GM21717 (cell line): ENCODE measurements around the gene GALK1.

ENCODE experiments used
- ATAC-seq: cut with Tn5 transposase; IDR thresholded peaks from one replicate; pipeline ENCODE4 v1.9.1; 2021; ENCODE audit warnings: mild to moderate bottlenecking, moderate library complexity; ENCODE audit not compliant: unreplicated experiment

The GALK1 gene

DNA sequence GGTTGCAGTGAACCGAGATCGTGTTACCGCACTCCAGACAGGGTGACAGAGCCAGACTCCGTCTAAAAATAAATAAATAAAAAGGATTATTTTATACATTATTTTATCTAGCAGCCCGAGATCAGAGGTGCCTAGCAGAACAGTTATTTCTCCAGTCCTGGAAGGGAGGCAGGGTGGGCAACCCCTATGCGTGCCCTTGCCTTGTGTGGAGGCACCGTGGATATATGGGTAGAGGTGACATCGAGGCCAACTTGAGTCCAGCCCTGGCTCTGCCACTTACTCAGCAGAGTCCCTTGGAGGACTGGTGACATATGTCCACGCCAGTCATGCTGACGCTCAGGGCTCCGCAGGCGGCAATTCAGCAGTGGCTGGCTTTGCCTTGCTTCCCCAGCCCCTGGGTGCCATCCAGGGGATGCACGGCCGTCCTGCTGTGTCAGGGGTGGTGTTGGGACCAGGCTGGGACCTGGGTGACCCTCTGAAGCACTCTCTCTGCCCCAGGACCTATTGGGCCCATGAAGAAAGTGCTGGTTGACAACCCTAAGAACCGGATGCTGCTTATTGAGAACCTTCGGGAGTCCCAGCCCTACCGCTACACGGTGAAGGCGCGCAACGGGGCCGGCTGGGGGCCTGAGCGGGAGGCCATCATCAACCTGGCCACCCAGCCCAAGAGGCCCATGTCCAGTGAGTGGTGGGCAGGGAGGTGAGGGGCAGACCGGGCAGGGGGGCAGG lies 13.2 kb downstream of the GALK1 start:
- no peak for ATAC-seq

DNA sequence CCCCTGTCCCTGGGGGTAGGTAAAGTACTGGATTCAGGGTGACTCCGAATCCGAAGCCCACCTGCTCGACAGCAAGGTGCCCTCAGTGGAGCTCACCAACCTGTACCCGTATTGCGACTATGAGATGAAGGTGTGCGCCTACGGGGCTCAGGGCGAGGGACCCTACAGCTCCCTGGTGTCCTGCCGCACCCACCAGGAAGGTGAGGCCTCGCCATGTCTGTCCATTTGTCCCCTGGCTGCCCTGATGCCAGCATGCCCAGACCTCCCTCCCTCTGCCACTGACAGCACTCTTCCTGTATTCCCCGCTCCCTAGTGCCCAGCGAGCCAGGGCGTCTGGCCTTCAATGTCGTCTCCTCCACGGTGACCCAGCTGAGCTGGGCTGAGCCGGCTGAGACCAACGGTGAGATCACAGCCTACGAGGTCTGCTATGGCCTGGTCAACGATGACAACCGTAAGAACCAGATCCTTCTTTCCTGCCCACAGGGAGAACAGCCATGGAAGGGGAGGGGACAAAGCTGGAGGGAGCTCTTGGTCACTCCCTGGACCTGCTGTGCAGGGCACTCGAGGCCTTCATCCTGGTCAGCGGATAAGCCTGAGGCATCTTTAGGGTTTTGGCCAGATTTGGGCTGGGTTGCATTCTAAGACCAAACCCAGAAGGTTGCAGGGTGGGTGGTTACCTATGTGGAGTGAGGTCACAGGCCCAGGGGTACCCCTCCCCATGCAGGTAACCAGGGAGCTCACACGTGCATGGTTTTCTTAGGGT lies 14.2 kb downstream of the GALK1 start:
- ATAC-seq: no peak

- ATAC-seq: no peak
These were observed 15.2 kb downstream of the GALK1 start for GRCh38 chr17:75749545-75750389.

DNA sequence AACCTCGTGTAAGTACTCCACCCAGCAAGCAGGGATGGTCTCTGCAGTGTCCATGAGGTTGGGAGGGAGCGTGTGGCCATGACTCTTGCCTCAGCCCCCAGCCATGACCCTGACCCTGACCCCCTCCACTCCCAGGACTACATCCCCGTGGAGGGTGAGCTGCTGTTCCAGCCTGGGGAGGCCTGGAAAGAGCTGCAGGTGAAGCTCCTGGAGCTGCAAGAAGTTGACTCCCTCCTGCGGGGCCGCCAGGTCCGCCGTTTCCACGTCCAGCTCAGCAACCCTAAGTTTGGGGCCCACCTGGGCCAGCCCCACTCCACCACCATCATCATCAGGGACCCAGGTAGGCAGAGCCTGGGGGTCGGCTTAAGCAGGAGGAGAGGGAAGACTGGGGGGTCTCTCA lies 16.3 kb downstream of the GALK1 start:
- no peak for ATAC-seq

DNA sequence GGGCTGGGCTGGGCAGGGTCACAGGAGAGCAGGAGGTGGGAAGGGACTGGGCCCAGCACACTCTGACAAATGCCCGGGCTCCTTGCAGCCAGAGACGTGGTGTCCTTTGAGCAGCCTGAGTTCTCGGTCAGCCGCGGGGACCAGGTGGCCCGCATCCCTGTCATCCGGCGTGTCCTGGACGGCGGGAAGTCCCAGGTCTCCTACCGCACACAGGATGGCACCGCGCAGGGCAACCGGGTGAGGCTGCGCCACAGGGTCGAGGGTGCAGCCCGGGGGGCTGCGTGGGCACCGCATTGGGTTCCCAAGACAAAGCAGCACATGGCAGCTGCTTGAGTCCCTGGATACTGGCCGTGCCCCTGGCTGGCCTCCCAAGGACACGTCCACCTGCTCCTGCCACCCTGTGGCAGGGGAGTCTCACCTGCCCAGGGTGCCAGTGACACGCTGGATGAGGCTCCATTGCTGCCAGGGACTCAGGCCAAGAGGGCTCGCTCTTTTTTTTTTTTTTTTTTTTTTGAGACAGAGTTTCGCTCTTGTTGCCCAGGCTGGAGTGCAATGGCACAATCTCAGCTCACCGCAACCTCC lies 21.3 kb downstream of the GALK1 start:
- no peak for ATAC-seq

DNA sequence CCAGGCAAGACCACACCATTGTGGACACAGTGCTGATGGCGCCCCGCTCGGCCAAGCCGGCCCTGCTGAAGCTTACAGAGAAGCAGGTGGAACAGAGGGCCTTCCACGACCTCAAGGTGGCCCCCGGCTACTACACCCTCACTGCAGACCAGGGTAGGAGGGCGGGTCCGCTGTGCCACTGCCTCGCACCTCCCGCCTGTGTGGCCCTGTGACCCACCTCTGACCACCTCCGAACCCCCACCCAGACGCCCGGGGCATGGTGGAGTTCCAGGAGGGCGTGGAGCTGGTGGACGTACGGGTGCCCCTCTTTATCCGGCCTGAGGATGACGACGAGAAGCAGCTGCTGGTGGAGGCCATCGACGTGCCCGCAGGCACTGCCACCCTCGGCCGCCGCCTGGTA lies 22.7 kb downstream of the GALK1 start:
- ATAC-seq: no peak

GRCh38 chr17:75740631-75741077 lies 24.3 kb downstream of the GALK1 start:
- no peak for ATAC-seq

- no peak for ATAC-seq
These were observed 24.8 kb downstream of the GALK1 start for GRCh38 chr17:75740215-75740614.

- no peak for ATAC-seq
These were observed 25.2 kb downstream of the GALK1 start for GRCh38 chr17:75739801-75740200.

DNA sequence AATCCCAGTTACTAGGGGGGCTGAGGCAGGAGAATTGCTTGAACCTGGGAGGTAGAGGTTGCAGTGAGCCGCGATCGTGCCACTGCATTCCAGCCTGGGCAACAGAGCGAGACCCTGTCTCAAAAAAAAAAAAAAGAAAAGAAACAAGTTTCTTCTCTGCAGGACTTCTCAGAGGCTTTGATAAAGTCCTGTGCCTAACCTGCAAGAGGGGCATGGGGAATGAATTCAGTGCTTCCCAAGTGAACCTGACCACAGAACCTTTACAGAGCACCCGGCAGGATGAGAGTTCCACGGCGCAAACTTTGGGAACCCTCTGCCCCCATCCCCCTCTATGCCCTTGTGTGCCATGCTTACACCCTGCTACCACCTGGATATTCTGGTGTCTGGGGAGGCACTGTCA lies 25.8 kb downstream of the GALK1 start:
- no peak for ATAC-seq

- ATAC-seq: no peak
These were observed 26.7 kb downstream of the GALK1 start for GRCh38 chr17:75738218-75738802.

- no peak for ATAC-seq
These were observed 27.6 kb downstream of the GALK1 start for GRCh38 chr17:75737133-75737962.

GRCh38 chr17:75736173-75736835 lies 28.7 kb downstream of the GALK1 start:
- no peak for ATAC-seq

DNA sequence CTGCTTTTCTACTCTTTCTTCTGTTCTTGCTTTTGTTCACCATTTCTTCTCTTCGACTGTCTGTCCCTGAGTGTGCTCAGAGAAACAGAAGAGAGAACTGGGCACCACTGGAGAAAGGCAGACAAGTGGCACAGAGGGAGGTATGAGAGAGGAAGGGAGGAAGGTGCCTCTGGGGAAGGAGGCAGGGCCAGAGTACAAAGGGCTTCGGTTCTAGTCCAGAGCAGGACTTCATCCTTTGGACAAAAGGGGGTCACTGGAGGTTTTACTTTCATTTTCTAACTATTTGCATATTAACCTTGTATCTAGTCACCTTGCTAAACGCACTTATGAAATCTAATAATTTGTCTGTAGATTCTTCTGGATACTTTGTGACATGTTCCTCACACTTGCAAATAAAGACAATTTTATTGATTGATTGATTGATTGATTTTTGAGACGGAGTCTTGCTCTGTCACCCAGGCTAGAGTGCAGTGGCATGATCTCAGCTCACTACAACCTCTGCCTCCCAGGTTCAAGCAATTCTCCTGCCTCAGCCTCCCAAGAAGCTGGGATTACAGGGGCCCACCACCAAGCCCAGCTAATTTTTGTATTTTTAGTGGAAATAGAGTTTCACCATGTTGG lies 30.2 kb downstream of the GALK1 start:
- no peak for ATAC-seq

GRCh38 chr17:75733471-75733870 lies 31.5 kb downstream of the GALK1 start:
- no peak for ATAC-seq

GRCh38 chr17:75731716-75732498 lies 33.1 kb downstream of the GALK1 start:
- no peak for ATAC-seq

GRCh38 chr17:75731086-75731715 lies 33.8 kb downstream of the GALK1 start:
- ATAC-seq: no peak

DNA sequence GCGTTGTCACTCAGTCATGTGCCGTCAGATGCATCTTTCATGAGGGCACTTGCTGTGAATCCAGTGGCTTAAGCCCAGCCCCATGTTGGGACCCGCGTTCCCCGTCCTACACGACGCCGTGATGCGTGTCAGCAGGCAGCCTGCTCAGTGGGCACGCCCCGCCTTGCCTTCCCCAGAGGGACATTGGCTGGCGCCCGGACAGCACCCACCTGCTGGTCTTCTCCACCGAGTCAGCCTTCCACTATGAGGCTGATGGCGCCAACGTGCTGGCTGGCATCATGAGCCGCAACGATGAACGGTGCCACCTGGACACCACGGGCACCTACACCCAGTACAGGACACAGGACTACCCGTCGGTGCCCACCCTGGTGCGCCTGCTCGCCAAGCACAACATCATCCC lies 34.9 kb downstream of the GALK1 start:
- no peak for ATAC-seq
